Naive B cell (primary cell): ENCODE measurements around the gene CCDC66. TPM values are rescaled to one million over a fixed set of nuclear protein-coding genes. Genes with fewer than 3 reads are reported as not detected.
"Not testable (repeated sequence)": the region's sequence is repeated elsewhere in the genome, so short reads cannot be mapped to it uniquely, and the experiment has no call there.

Experiments used
- ATAC-seq, 2 donors: fragments of 150-1000 bp; cut with Tn5 transposase; 2 replicates each; pipeline ENCODE4 v1.10.0; 2021; ENCODE audit warnings: low read depth in 2 of 2, mild to moderate bottlenecking in 2 of 2, moderate library complexity in 2 of 2
- DNase-seq: peaks from one replicate; pipeline ENCODE4 v3.0.0; 2022
- H3K27ac Mint-ChIP-seq, 6 donors: one replicate each; pipeline ENCODE4 v1.8.0; 2020 to 2022; ENCODE audit warnings: mild to moderate bottlenecking in 6 of 6, mixed read lengths in 6 of 6, moderate library complexity in 5 of 6, inconsistent platforms in 2 of 6
- H3K27me3 Mint-ChIP-seq, 3 donors: one replicate each; pipeline ENCODE4 v1.8.0; 2021 to 2022; ENCODE audit warnings: mixed read lengths in 3 of 3, mild to moderate bottlenecking in 1 of 3
- H3K36me3 Mint-ChIP-seq, 2 donors: one replicate each; pipeline ENCODE4 v1.8.0; 2020 to 2022; ENCODE audit warnings: mixed read lengths in 2 of 2, inconsistent platforms in 1 of 2, mild to moderate bottlenecking in 1 of 2
- H3K4me1 Mint-ChIP-seq, 3 donors: one replicate each; pipeline ENCODE4 v1.8.0; 2020 to 2022; ENCODE audit warnings: mixed read lengths in 3 of 3, inconsistent platforms in 1 of 3, mild to moderate bottlenecking in 1 of 3, moderate library complexity in 1 of 3
- H3K4me3 Mint-ChIP-seq, 8 donors: one replicate each; pipeline ENCODE4 v1.8.0; 2020 to 2022; ENCODE audit warnings: mild to moderate bottlenecking in 8 of 8, mixed read lengths in 8 of 8, moderate library complexity in 8 of 8, inconsistent platforms in 2 of 8
- H3K9me3 Mint-ChIP-seq, 7 donors: one replicate each; pipeline ENCODE4 v1.8.0; 2020 to 2022; ENCODE audit warnings: mixed read lengths in 7 of 7, mild to moderate bottlenecking in 5 of 7, inconsistent platforms in 2 of 7, moderate library complexity in 1 of 7
- polyA plus RNA-seq, 6 donors: library from polyadenylated mRNA; unstranded; fragments of 300-500 nt; fragmentation: Illumina TruSeq; gene quantifications; one replicate each; pipeline ENCODE4 v1.2.3, GENCODE V29; 2021; ENCODE audit warnings: low read depth in 6 of 6

Gene CCDC66
- polyA plus RNA-seq, 6 donors from 2014 or later: 12.7 to 18.5 (median 14.3) TPM

DNA sequence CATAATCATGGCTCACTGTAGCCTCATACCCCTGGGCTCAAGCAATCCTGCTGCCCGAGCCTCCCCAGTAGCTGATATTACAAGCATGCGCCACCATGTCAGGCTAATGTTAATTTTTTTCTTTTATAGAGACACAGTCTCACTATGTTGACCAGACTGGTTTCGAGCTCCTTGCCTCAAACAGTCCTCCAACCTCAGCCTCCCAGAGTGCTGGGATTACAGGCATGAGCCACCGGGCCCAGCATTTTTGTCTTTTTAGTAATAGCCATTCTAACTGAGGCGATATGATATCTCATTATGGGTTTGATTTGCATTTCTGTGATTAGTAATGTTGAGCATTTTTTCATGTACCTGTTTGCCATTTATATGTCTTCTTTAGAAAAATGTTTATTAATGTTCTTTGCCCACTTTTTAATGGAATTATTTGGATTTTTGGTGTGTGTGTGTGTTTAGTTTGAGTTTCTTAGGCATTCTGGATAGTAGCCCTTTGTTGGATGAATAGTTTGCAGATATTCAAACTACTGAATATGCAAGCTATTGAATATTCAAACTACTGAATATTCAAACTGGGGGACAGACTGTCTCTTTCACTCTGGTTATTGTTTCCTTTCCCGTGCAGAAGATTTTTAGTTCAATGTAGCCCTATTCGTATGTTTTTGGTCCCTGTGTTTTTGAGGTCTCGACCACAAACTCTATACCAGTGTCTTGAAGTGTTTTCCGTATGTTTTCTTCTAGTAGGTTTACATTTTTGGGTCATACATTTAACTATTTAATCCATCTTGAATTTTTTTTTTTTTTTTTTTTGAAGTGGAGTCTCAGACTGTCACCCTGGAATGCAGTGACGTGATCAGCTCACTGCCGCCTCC is 39.2 kb downstream of the CCDC66 start:
- Mint-ChIP-seq H3K27me3 (no peaks in the 10 kb centered on the region), H3K36me3 (peaks cover 20 to 30% of the 10 kb centered on the region in 2 donors), H3K9me3 (peaks cover 0 to 9% (median 0%) of the 10 kb centered on the region in 7 donors), H3K27ac (peak overlapping the region in 2 of 6 donors; percentile 6 to 19), H3K4me3 (no peak overlapping the region), H3K4me1 (peaks cover 0 to 11% (median 6%) of the 10 kb centered on the region in 3 donors)
- ATAC-seq (no peak), DNase-seq (no peak)

- H3K27ac Mint-ChIP-seq: peak overlapping the region in 2 of 6 donors; percentile 88 to 90
- not testable (repeated sequence) for H3K27me3 Mint-ChIP-seq
Observed at GRCh38 chr3:56608479-56608878, 51.5 kb downstream of the CCDC66 start.

GRCh38 chr3:56610669-56611335 is 53.8 kb downstream of the CCDC66 start:
- Mint-ChIP-seq H3K36me3 (peaks cover 41 to 54% of the 10 kb centered on the region in 2 donors), H3K4me3 (no peak overlapping the region), H3K9me3 (peaks cover 0 to 5% (median 3%) of the 10 kb centered on the region in 7 donors), H3K4me1 (peaks cover 4 to 45% (median 35%) of the 10 kb centered on the region in 3 donors), H3K27me3 (no peaks in the 10 kb centered on the region), H3K27ac (peak overlapping the region in 2 of 6 donors; percentile 74 to 89)
- ATAC-seq (no peak), DNase-seq (no peak)

More at GRCh38 chr3:56608479-56608878, 51.5 kb downstream of the CCDC66 start:
- not testable (repeated sequence) for DNase-seq, ATAC-seq, H3K4me3 Mint-ChIP-seq
- peaks cover 5 to 18% (median 15%) of the 10 kb centered on the region in 7 donors for H3K9me3 Mint-ChIP-seq
- peaks cover 55 to 69% of the 10 kb centered on the region in 2 donors for H3K36me3 Mint-ChIP-seq
- peaks cover 4 to 49% (median 37%) of the 10 kb centered on the region in 3 donors for H3K4me1 Mint-ChIP-seq

GRCh38 chr3:56611364-56611763 is 54.4 kb downstream of the CCDC66 start:
- no peak for DNase-seq
- Mint-ChIP-seq H3K4me3 (no peak overlapping the region), H3K9me3 (peaks cover 0 to 5% (median 3%) of the 10 kb centered on the region in 7 donors), H3K4me1 (peaks cover 4 to 45% (median 35%) of the 10 kb centered on the region in 3 donors), H3K27ac (no peak overlapping the region), H3K27me3 (no peaks in the 10 kb centered on the region), H3K36me3 (peaks cover 40 to 56% of the 10 kb centered on the region in 2 donors)
- no peak for ATAC-seq

DNA sequence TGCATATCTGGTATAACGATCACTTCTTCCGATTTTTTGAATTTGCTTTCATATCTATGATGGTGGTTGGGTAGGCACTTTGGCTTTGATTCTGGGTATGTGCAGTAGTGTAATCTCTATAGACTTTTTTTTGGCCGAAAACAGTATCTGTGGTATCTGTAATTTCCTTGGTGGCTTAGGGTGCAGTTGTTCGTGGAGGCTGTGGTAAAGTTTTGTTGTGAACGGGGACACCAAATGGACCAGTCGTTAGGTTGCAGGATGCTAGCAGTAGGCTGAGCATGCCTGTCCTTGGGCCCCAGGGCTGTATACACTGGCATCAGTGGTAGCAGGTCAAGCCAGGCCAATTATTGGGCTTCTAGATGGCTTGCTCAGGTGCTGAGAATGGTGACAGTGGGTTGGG is 55.2 kb downstream of the CCDC66 start:
- Mint-ChIP-seq H3K9me3 (peaks cover 0 to 5% (median 0%) of the 10 kb centered on the region in 7 donors), H3K36me3 (peaks cover 32 to 56% of the 10 kb centered on the region in 2 donors), H3K27ac (peak overlapping the region in 2 of 6 donors; percentile 31 to 70), H3K27me3 (no peaks in the 10 kb centered on the region), H3K4me1 (peaks cover 4 to 42% (median 35%) of the 10 kb centered on the region in 3 donors), H3K4me3 (no peak overlapping the region)
- ATAC-seq: no peak
- DNase-seq: no peak

GRCh38 chr3:56613016-56613415 is 56.0 kb downstream of the CCDC66 start:
- H3K27me3 Mint-ChIP-seq: no peaks in the 10 kb centered on the region
- peaks cover 3 to 33% (median 28%) of the 10 kb centered on the region in 3 donors for H3K4me1 Mint-ChIP-seq
- ATAC-seq: no peak
- H3K9me3 Mint-ChIP-seq: peaks cover 0 to 5% (median 0%) of the 10 kb centered on the region in 7 donors
- no peak for DNase-seq
- no peak overlapping the region for H3K4me3 Mint-ChIP-seq
- peaks cover 26 to 59% of the 10 kb centered on the region in 2 donors for H3K36me3 Mint-ChIP-seq
- H3K27ac Mint-ChIP-seq: peak overlapping the region in 1 of 6 donors; percentile 25

DNA sequence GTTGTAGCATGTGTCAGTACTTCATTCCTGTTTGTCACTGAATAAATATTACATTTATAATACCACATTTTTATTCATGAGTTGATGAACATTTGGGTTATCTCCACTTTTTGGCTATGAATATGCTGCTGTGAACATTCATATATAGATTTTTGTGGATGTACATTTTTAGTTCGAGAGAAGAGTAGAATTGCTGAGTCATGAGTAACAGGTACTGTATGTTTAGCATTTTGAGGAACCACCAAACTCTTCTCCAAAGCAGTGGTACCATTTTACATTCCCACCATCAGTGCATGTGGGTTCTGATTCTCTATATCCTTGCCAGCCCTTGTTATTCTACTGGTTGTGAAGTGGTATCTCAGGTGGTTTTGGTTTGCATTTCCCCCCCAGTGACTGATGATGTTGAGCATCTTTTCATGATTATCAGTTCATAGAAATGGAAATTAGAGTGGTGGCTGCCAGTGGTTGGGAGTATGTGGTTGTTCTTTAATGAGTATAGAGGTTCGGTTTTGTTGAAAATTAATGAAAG is 59.6 kb downstream of the CCDC66 start:
- ATAC-seq (no peak), DNase-seq (no peak)
- peaks cover 0 to 17% (median 17%) of the 10 kb centered on the region in 3 donors for H3K4me1 Mint-ChIP-seq
- H3K4me3 Mint-ChIP-seq: no peak overlapping the region
- no peaks in the 10 kb centered on the region for H3K9me3 Mint-ChIP-seq
- no peaks in the 10 kb centered on the region for H3K27me3 Mint-ChIP-seq
- H3K36me3 Mint-ChIP-seq: peaks cover 6 to 33% of the 10 kb centered on the region in 2 donors
- peak overlapping the region in 2 of 6 donors; percentile 15 to 47 for H3K27ac Mint-ChIP-seq

GRCh38 chr3:56620371-56620770 is 63.4 kb downstream of the CCDC66 start:
- Mint-ChIP-seq H3K27ac (peak overlapping the region in 5 of 6 donors; percentile 15 to 58 (median 43)), H3K4me3 (no peak overlapping the region), H3K27me3 (no peaks in the 10 kb centered on the region), H3K4me1 (no peaks in the 10 kb centered on the region), H3K9me3 (no peaks in the 10 kb centered on the region), H3K36me3 (peaks cover 17 to 21% of the 10 kb centered on the region in 2 donors)
- DNase-seq (no peak), ATAC-seq (no peak)

GRCh38 chr3:56621681-56622080 is 64.7 kb downstream of the CCDC66 start:
- H3K9me3 Mint-ChIP-seq: no peaks in the 10 kb centered on the region
- no peak for DNase-seq
- H3K4me1 Mint-ChIP-seq: no peaks in the 10 kb centered on the region
- peaks cover 9 to 21% of the 10 kb centered on the region in 2 donors for H3K36me3 Mint-ChIP-seq
- no peak for ATAC-seq
- H3K4me3 Mint-ChIP-seq: no peak overlapping the region
- no peak overlapping the region for H3K27ac Mint-ChIP-seq
- no peaks in the 10 kb centered on the region for H3K27me3 Mint-ChIP-seq

GRCh38 chr3:56622381-56622780 is 65.4 kb downstream of the CCDC66 start:
- Mint-ChIP-seq H3K4me1 (peaks cover 0 to 4% (median 0%) of the 10 kb centered on the region in 3 donors), H3K9me3 (no peaks in the 10 kb centered on the region), H3K27ac (no peak overlapping the region), H3K27me3 (no peaks in the 10 kb centered on the region), H3K36me3 (peaks cover 2 to 28% of the 10 kb centered on the region in 2 donors), H3K4me3 (no peak overlapping the region)
- DNase-seq: no peak
- ATAC-seq: no peak

- H3K4me3 Mint-ChIP-seq: no peak overlapping the region
- no peaks in the 10 kb centered on the region for H3K9me3 Mint-ChIP-seq
- H3K27ac Mint-ChIP-seq: peak overlapping the region in 1 of 6 donors; percentile 17
- H3K36me3 Mint-ChIP-seq: peaks cover 0 to 29% of the 10 kb centered on the region in 2 donors
- no peaks in the 10 kb centered on the region for H3K27me3 Mint-ChIP-seq
- DNase-seq (no peak), ATAC-seq (no peak)
- H3K4me1 Mint-ChIP-seq: peaks cover 0 to 4% (median 1%) of the 10 kb centered on the region in 3 donors
Observed at GRCh38 chr3:56624725-56625124, 67.8 kb downstream of the CCDC66 start.

GRCh38 chr3:56629047-56629446 is 72.1 kb downstream of the CCDC66 start:
- DNase-seq (no peak), ATAC-seq (no peak)
- H3K27ac Mint-ChIP-seq: peak overlapping the region in 2 of 6 donors; percentile 25 to 74
- H3K27me3 Mint-ChIP-seq: no peaks in the 10 kb centered on the region
- H3K9me3 Mint-ChIP-seq: no peaks in the 10 kb centered on the region
- no peak overlapping the region for H3K4me3 Mint-ChIP-seq
- H3K4me1 Mint-ChIP-seq: peaks cover 1 to 8% (median 5%) of the 10 kb centered on the region in 3 donors
- H3K36me3 Mint-ChIP-seq: peaks cover 12 to 18% of the 10 kb centered on the region in 2 donors

DNA sequence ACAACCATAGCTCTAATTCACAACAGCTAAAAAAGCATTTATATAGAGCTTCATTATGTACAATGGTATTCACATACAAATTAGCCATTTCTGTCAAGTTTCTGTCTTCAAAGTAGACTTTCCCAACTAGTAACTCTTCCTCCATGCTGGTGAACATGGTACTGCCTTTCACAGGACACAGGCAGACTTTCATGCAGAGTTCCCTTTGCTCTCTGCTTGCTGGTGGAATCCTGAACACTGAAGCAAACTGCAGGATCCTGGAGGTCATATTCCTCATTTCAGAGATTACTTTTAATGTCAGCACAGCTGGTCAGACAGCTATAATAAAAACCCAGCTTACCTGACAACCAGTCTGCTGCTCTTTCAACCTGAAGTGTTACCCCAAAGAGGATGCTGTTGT is 72.5 kb downstream of the CCDC66 start:
- Mint-ChIP-seq H3K27me3 (no peaks in the 10 kb centered on the region), H3K27ac (peak overlapping the region in 2 of 6 donors; percentile 4 to 25), H3K4me1 (peaks cover 1 to 8% (median 5%) of the 10 kb centered on the region in 3 donors), H3K36me3 (peaks cover 12 to 14% of the 10 kb centered on the region in 2 donors), H3K4me3 (no peak overlapping the region), H3K9me3 (no peaks in the 10 kb centered on the region)
- ATAC-seq (no peak), DNase-seq (no peak)
